ENCODE results near the gene CAMKMT.

The CAMKMT gene

GRCh38 chr2:44599130-44599529, 237.4 kb downstream of the CAMKMT start:
- TF ChIP-seq RAD21 (IDR thresholded peaks at IDR 0.05; ENCODE audit: low read depth) (no peak), FOXM1 (IDR thresholded peaks at IDR 0.05; ENCODE audit: borderline replicate concordance, low read depth) (no peak), EP300 (IDR thresholded peaks at IDR 0.05; ENCODE audit: borderline replicate concordance) (no peak), EGR1 (IDR thresholded peaks at IDR 0.05) (no peak), TAF1 (IDR thresholded peaks at IDR 0.05; ENCODE audit: low read depth) (no peak), TEAD4 (IDR thresholded peaks at IDR 0.05) (no peak), YY1 (IDR thresholded peaks at IDR 0.05; ENCODE audit: low read depth) (no peak), CREB1 (IDR thresholded peaks at IDR 0.05; ENCODE audit: low read depth) (no peak), TCF12 (IDR thresholded peaks at IDR 0.05; ENCODE audit: low read depth) (no peak), MAX (IDR thresholded peaks at IDR 0.05) (no peak), NFIC (IDR thresholded peaks at IDR 0.05) (no peak), REST (IDR thresholded peaks at IDR 0.05; ENCODE audit: low read depth) (no peak), ZBTB7A (IDR thresholded peaks at IDR 0.05; ENCODE audit: low read depth) (no peak)

GRCh38 chr2:44602446-44602845, 240.7 kb downstream of the CAMKMT start:
- TF ChIP-seq USF1 (IDR thresholded peaks at IDR 0.05) (no peak), RAD21 (IDR thresholded peaks at IDR 0.05; ENCODE audit: low read depth) (no peak), MAX (IDR thresholded peaks at IDR 0.05) (no peak), EGR1 (IDR thresholded peaks at IDR 0.05) (no peak), YY1 (IDR thresholded peaks at IDR 0.05; ENCODE audit: low read depth) (no peak)

- no peak for TF ChIP-seq CREB1 (IDR thresholded peaks at IDR 0.05; ENCODE audit: low read depth)
Observed at GRCh38 chr2:44605511-44605910, 243.8 kb downstream of the CAMKMT start.

GRCh38 chr2:44612276-44612675, 250.5 kb downstream of the CAMKMT start:
- TF ChIP-seq MAX (IDR thresholded peaks at IDR 0.05) (no peak), CREB1 (IDR thresholded peaks at IDR 0.05; ENCODE audit: low read depth) (no peak), EGR1 (IDR thresholded peaks at IDR 0.05) (no peak), TCF12 (IDR thresholded peaks at IDR 0.05; ENCODE audit: low read depth) (no peak), YY1 (IDR thresholded peaks at IDR 0.05; ENCODE audit: low read depth) (no peak), FOXM1 (IDR thresholded peaks at IDR 0.05; ENCODE audit: borderline replicate concordance, low read depth) (no peak), ZBTB7A (IDR thresholded peaks at IDR 0.05; ENCODE audit: low read depth) (no peak), EP300 (IDR thresholded peaks at IDR 0.05; ENCODE audit: borderline replicate concordance) (no peak), CEBPB (IDR thresholded peaks at IDR 0.05) (no peak)

GRCh38 chr2:44614940-44615339, 253.2 kb downstream of the CAMKMT start:
- TF ChIP-seq USF1 (IDR thresholded peaks at IDR 0.05) (no peak), EP300 (IDR thresholded peaks at IDR 0.05; ENCODE audit: borderline replicate concordance) (no peak), ZBTB7A (IDR thresholded peaks at IDR 0.05; ENCODE audit: low read depth) (no peak), NFIC (IDR thresholded peaks at IDR 0.05) (no peak), YY1 (IDR thresholded peaks at IDR 0.05; ENCODE audit: low read depth) (no peak), EGR1 (IDR thresholded peaks at IDR 0.05) (no peak), TEAD4 (IDR thresholded peaks at IDR 0.05) (no peak)

- TF ChIP-seq TCF12 (IDR thresholded peaks at IDR 0.05; ENCODE audit: low read depth): no peak
- no peak for TF ChIP-seq YY1 (IDR thresholded peaks at IDR 0.05; ENCODE audit: low read depth)
- no peak for TF ChIP-seq NFIC (IDR thresholded peaks at IDR 0.05)
- no peak for TF ChIP-seq REST (IDR thresholded peaks at IDR 0.05; ENCODE audit: low read depth)
- TF ChIP-seq CEBPB (IDR thresholded peaks at IDR 0.05): no peak
- TF ChIP-seq USF1 (IDR thresholded peaks at IDR 0.05): no peak
- no peak for TF ChIP-seq RAD21 (IDR thresholded peaks at IDR 0.05; ENCODE audit: low read depth)
- no peak for TF ChIP-seq CREB1 (IDR thresholded peaks at IDR 0.05; ENCODE audit: low read depth)
Observed at GRCh38 chr2:44615950-44616518, 254.3 kb downstream of the CAMKMT start.
